NCI-H345 treated with DMSO at 0.1 percent for 48 hours (cell line): ENCODE data around the gene SPATA1.

Experiments
- DNase-seq: peaks from one replicate; lab custom pipeline; 2025; ENCODE audit not compliant: unreplicated experiment; lab: John Stamatoyannopoulos, UW

SPATA1 gene, protein sequence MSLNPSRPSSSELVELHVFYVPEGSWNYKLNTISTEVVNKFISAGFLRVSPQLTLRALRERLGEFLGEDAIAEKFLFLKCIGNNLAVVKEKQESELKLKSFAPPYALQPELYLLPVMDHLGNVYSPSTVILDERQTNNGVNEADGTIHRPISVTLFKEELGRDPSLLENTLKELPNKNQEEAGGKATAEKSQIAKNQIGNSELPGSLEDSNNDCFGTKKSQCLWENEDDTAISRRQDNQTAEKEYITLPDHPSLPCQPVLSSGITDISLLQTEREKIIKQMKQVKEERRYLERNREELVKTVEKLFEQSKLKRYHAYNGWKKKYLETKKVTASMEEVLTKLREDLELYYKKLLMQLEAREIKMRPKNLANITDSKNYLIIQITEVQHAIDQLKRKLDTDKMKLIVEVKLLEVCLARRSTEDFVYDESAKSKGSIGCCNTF

GRCh38 chr1:84506002-84506728 is at the start of gene SPATA1, which contains the start of gene GNG5:
Gene SPATA1 (plus strand): TSS chr1:84506386. CDS start chr1:84516360, 9,974 bp downstream.
Gene GNG5 (minus strand): TSS chr1:84506581. CDS start chr1:84506091, 490 bp downstream.
- DNase-seq: peak; percentile 95

GRCh38 chr1:84462118-84462517 is 44.1 kb upstream of the SPATA1 start:
- no peak for DNase-seq

DNA sequence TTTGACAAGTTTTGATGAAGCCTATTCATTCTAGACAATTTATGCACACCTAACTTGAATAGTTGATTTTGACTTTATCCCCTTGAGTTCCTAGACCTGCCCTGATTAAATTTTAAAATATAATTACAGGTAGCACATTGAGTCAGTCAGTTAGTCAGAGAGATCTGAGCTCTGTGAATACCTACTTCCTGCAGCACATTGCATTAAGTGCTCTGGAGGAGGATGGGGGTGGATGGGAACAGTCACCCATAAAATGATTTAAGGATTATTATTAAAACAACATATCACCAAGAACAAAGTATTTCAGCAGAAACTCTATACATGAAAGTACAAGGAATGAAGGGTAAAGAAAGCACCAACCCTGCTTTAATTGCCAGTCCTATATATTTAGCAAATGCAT is 38.9 kb upstream of the SPATA1 start:
- no peak for DNase-seq

GRCh38 chr1:84476225-84476624 is 30.0 kb upstream of the SPATA1 start:
- no peak for DNase-seq

- peak; percentile 72 for DNase-seq
Observed at GRCh38 chr1:84478876-84479868, 27.0 kb upstream of the SPATA1 start, which contains the start of gene RPF1. Gene RPF1 (plus strand): TSS chr1:84479266. CDS start chr1:84479282, 16 bp downstream.

DNA sequence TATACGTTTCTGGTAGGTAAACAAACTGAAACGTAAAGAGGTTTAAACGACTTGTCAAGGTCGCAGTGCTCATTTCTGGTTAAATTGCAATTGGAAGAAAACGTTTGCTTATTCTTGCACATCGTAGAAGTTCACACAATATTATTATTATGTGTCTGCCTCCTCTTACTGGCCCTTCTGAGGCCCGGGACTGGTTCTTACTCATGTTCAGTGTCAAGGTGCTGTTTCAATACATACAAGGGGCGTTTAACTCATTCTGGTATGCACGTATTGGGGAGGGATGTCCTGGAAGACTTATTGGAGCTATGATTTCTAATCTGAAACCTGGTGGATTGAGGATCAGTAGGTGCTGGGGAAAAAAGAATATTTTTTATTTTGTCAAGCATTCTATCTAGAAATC is 26.2 kb upstream of the SPATA1 start:
- no peak for DNase-seq

DNA sequence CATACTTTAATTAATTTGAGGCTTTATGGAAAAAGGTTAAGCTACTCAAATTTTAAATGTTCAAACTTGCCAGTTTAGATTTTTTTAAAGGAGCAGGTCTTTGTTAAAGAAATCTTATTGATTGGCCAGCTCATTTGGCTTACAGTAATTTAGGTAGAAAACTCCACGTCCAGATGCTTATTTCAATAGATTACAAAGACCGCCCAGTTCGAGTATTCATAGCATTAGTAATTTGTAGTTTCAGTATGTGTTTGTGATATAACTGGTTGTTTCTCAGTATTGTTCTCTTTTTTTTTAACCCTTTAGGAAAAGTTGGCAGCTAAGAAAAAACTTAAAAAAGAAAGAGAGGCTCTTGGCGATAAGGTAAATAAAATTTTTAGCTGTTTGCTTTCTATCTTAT is 25.5 kb upstream of the SPATA1 start:
- DNase-seq: no peak

- DNase-seq: no peak
Observed at GRCh38 chr1:84481317-84481716, 24.9 kb upstream of the SPATA1 start.

DNA sequence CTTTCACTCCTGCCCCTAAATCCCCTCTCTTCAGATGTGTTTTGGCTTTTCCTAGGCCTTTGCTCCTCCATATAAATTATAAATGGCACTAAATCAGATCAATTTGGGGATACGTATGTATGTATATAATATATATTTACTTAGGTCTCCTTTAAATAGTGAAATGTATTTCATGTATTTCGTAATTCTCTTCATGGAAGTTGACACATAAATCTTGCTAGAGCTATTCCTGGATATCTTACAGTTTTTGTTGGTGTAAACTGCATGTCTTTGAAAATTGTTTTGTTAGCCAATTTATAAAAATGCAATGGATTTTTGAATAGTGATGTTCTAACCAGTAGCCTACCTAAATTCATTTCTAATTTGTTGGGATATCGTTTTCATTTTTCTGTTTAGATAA is 18.1 kb upstream of the SPATA1 start:
- no peak for DNase-seq

DNA sequence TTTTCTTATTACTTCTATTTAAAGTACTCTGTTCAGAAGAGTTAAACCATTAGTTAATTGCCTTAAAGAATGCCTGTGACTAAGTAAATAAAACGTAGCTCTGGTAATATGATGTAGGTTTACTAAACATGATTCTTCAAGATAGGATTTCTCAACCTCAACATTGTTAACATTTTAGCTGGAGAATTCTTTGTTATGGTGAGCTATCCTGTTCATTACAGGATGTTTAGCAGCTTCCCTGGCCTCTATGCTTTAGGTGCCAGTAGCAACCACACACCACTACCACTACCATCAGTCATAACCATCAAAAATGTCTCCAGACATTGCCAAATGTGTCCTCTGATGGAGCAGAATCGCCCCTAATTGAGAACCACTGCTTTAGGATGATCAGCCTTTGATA is 16.4 kb upstream of the SPATA1 start:
- no peak for DNase-seq

GRCh38 chr1:84492726-84493125 is 13.5 kb upstream of the SPATA1 start:
- DNase-seq: no peak

DNA sequence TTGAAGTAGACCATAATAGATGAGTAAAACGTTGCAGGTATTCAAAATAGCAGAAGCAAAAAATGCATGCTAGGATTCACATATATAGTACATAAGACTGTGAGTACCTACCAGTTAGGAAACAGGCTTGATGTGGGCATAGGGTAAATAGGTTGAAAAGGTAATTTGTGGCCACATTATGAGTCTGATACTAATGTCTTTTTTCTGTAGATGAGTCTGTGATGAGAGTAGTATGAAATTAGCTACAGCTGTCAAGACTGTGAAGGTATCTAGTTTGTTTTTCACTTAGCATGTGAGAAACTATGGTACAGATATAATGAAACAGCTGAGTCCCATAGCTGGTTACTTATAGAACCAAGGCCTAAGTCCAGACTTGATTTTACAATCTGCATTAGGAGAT is 12.4 kb upstream of the SPATA1 start:
- no peak for DNase-seq

DNA sequence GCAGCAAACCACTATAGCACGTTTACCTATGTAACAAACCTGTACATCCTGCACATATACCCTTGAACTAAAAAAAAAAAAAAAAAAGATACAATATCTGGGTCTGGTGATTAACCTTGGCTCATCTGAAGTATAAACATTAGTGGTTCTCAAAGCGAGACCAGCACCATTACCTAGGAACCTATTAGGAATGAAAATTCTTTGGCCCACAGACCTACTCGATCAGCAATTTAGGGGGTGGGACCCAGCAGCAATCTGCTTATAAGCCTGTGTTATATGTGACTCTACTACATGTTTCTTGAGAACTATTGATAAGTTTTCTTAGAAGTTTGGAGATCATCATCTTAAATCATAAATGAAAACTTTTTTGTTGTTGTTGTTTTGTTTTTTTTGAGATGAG is 9.7 kb upstream of the SPATA1 start:
- no peak for DNase-seq

GRCh38 chr1:84497631-84498275 is 8.4 kb upstream of the SPATA1 start:
- DNase-seq: no peak

DNA sequence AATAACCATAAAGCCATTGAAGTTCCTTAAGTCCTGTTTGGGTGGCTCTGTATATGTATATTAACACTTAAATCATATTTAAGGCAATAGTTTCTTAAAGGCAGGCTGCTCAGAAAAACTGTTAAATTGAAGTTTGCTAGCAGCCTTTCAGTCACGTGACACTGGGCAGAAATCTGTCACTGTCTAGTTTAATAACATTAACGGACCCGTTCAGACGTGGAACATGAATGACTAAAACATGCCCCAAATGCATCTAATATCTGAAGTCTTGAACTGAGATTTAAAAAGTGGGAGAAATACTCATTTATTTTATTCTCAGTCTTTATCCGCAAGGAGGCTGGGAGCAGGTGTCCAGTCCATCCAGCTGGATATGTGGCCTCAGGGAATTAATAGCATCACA is 3.3 kb upstream of the SPATA1 start:
- no peak for DNase-seq

GRCh38 chr1:84504580-84505492 is 1.4 kb upstream of the SPATA1 start:
- no peak for DNase-seq

- peak; percentile 25 for DNase-seq
Observed at GRCh38 chr1:84505493-84506001, 639 bp upstream of the SPATA1 start.

- peak; percentile 53 for DNase-seq
Observed at GRCh38 chr1:84506729-84507453, 705 bp downstream of the SPATA1 start.
